Sigmoid colon (tissue), 7 donors: ENCODE data around the gene NEK5. TPM values are rescaled to one million over a fixed set of nuclear protein-coding genes. Genes with fewer than 3 reads are reported as not detected.
A peak's percentile ranks its signal among the peaks of the same experiment; 100 is the strongest.

Source experiments
- DNase-seq: peaks from one replicate; pipeline ENCODE4 v3.0.0-alpha.2; 2019
- H3K27ac ChIP-seq, 4 donors: fragments of 200-600 bp; sonication (generic); one replicate each; pipeline ENCODE4 v1.5.1; 2016 to 2019; ENCODE audit warnings: mild to moderate bottlenecking in 1 of 4
- H3K27me3 ChIP-seq, 3 donors: fragments of 200-600 bp; sonication (generic); one replicate each; pipeline ENCODE4 v1.5.1; 2019; ENCODE audit warnings: mild to moderate bottlenecking in 1 of 3
- H3K36me3 ChIP-seq, 4 donors: fragments of 200-600 bp; sonication (generic); one replicate each; pipeline ENCODE4 v1.5.1; 2016 to 2019
- H3K4me1 ChIP-seq, 4 donors: fragments of 200-600 bp; sonication (generic); one replicate each; pipeline ENCODE4 v1.5.1; 2017 to 2019
- H3K4me3 ChIP-seq, 4 donors: fragments of 200-600 bp; sonication (generic); one replicate each; pipeline ENCODE4 v1.5.1; 2017 to 2019; ENCODE audit warnings: mild to moderate bottlenecking in 2 of 4, moderate library complexity in 1 of 4
- H3K9me3 ChIP-seq, 4 donors: fragments of 200-600 bp in 3 of 4; sonication (generic) in 3 of 4; one replicate each; pipeline versions ENCODE4 v1.5.1 to v1.6.1; 2013 to 2019
- CTCF ChIP-seq, 4 experiments: fragments of 450-650 bp in 3 of 4; fragments of 200-600 bp in 1 of 4; IDR thresholded peaks; one replicate each; pipeline ENCODE4 v1.5.1; 2016 to 2019; ENCODE audit warnings: antibody characterized with exemption in 4 of 4, mild to moderate bottlenecking in 3 of 4, moderate library complexity in 2 of 4
- EP300 ChIP-seq, 4 donors: sonication (generic); formaldehyde crosslinking; IDR thresholded peaks; one replicate each; pipeline ENCODE4 v1.6.1; 2017; ENCODE audit warnings: antibody characterized with exemption in 4 of 4
- POLR2A ChIP-seq, 2 donors: fragments of 450-650 bp; IDR thresholded peaks; one replicate each; pipeline ENCODE4 v1.6.1; 2016; ENCODE audit warnings: antibody characterized with exemption in 2 of 2, mild to moderate bottlenecking in 2 of 2, moderate library complexity in 2 of 2
- POLR2AphosphoS5 ChIP-seq, 4 donors: sonication (generic); formaldehyde crosslinking; IDR thresholded peaks; one replicate each; pipeline ENCODE4 v1.6.1; 2017; ENCODE audit warnings: antibody characterized with exemption in 4 of 4
- WGBS, 2 donors: extraction: QIAGEN DNeasy Blood & Tissue Kit; methylation state at CpG; one replicate each; pipeline ENCODE4 v1.1.7; 2013; 5-methylcytosine and 5-hydroxymethylcytosine counted together
- intact Hi-C: fragments of 100-400 bp; cut with DNase I; formaldehyde crosslinking; loops from one replicate; pipeline ENCODE4 v1.15.1; 2023
- polyA plus RNA-seq, 3 donors: library from polyadenylated mRNA; stranded (reverse); fragments of 200-250 nt; gene quantifications; one replicate each; pipeline ENCODE4 v1.2.3, GENCODE V29; 2013
- total RNA-seq, 4 donors: library from RNA; depleted of rRNA; stranded (reverse); fragments of >200 nt; gene quantifications; one replicate each; pipeline ENCODE4 v1.1.0, GENCODE V29; 2016
- donor health status: healthy with polysubstance abuse.
- donor health status: Bipolar disorder and iron deficiency.
- donor health status: healthy.

The NEK5 gene
- total and polyA plus RNA-seq, 7 donors: 0.17 to 0.83 (median 0.33) TPM; not detected in 2

GRCh38 chr13:52127378-52127777 lies 1.5 kb downstream of the NEK5 start:
- intact Hi-C loops: loop anchor here (2.0 to 10.0 kb wide), 7 partner anchors 127 to 983 kb away; partner anchors contain the start of genes INTS6 and TMEM272
- H3K9me3 ChIP-seq: no peaks in the 10 kb centered on the region

GRCh38 chr13:52125547-52125946 lies 3.3 kb downstream of the NEK5 start:
- Histone ChIP-seq H3K4me3 (no peak overlapping the region), H3K4me1 (peaks cover 0 to 22% (median 20%) of the 10 kb centered on the region in 4 donors), H3K27me3 (no peaks in the 10 kb centered on the region), H3K9me3 (no peaks in the 10 kb centered on the region), H3K36me3 (no peaks in the 10 kb centered on the region), H3K27ac (no peak overlapping the region)
- intact Hi-C loops: loop anchor here (5.0 to 10.0 kb wide), 5 partner anchors 193 to 981 kb away; partner anchors contain the start of gene INTS6
- WGBS, 2 donors: 92 to 94% methylated on average over 3 of the region's 3 CpGs
- no peak for TF ChIP-seq CTCF (IDR thresholded peaks at IDR 0.05)
- no peak for DNase-seq

More at GRCh38 chr13:52127378-52127777, 1.5 kb downstream of the NEK5 start:
- Histone ChIP-seq H3K27me3 (no peaks in the 10 kb centered on the region), H3K4me1 (peaks cover 0 to 22% (median 20%) of the 10 kb centered on the region in 4 donors), H3K27ac (peak overlapping the region in 3 of 4 donors; percentile 56 to 65 (median 61)), H3K4me3 (peak overlapping the region in 1 of 4 donors; percentile 74), H3K36me3 (peaks cover 0 to 15% (median 2%) of the 10 kb centered on the region in 4 donors)
- TF ChIP-seq EP300 (IDR thresholded peaks at IDR 0.05): no peak
- 53 to 57% methylated on average over 6 of the region's 6 CpGs for WGBS, 2 donors
- no peak for DNase-seq

- WGBS, 2 donors: 58 to 76% methylated on average over 3 of the region's 3 CpGs
- no peak for DNase-seq
- intact Hi-C loops: no loop called here
Measured at GRCh38 chr13:52118595-52118994, 10.3 kb downstream of the NEK5 start.

GRCh38 chr13:52118095-52118494 lies 10.8 kb downstream of the NEK5 start:
- intact Hi-C loops: no loop called here
- TF ChIP-seq CTCF (IDR thresholded peaks at IDR 0.05) (no peak), EP300 (IDR thresholded peaks at IDR 0.05) (no peak), POLR2AphosphoS5 (IDR thresholded peaks at IDR 0.05) (no peak), POLR2A (IDR thresholded peaks at IDR 0.05) (no peak)
- Histone ChIP-seq H3K27me3 (no peaks in the 10 kb centered on the region), H3K36me3 (no peaks in the 10 kb centered on the region), H3K9me3 (no peaks in the 10 kb centered on the region), H3K4me3 (no peak overlapping the region), H3K4me1 (no peaks in the 10 kb centered on the region), H3K27ac (no peak overlapping the region)
- no peak for DNase-seq
- 89 to 92% methylated on average over 2 of the region's 2 CpGs for WGBS, 2 donors

More at GRCh38 chr13:52118595-52118994, 10.3 kb downstream of the NEK5 start:
- TF ChIP-seq CTCF (IDR thresholded peaks at IDR 0.05) (no peak), EP300 (IDR thresholded peaks at IDR 0.05) (no peak), POLR2A (IDR thresholded peaks at IDR 0.05) (no peak), POLR2AphosphoS5 (IDR thresholded peaks at IDR 0.05) (no peak)
- Histone ChIP-seq H3K36me3 (no peaks in the 10 kb centered on the region), H3K27ac (no peak overlapping the region), H3K4me3 (no peak overlapping the region), H3K4me1 (no peaks in the 10 kb centered on the region), H3K9me3 (no peaks in the 10 kb centered on the region), H3K27me3 (no peaks in the 10 kb centered on the region)

- intact Hi-C loops: no loop called here
Measured at GRCh38 chr13:52112591-52112990, 16.3 kb downstream of the NEK5 start.

More at GRCh38 chr13:52112591-52112990, 16.3 kb downstream of the NEK5 start:
- no peak overlapping the region for H3K27ac ChIP-seq
- H3K4me3 ChIP-seq: no peak overlapping the region
- 73 to 81% methylated on average over 1 of the region's 1 CpG for WGBS, 2 donors
- no peaks in the 10 kb centered on the region for H3K9me3 ChIP-seq
- no peaks in the 10 kb centered on the region for H3K36me3 ChIP-seq
- no peaks in the 10 kb centered on the region for H3K27me3 ChIP-seq
- no peak for TF ChIP-seq POLR2A (IDR thresholded peaks at IDR 0.05)
- no peak for TF ChIP-seq CTCF (IDR thresholded peaks at IDR 0.05)
- no peak for TF ChIP-seq EP300 (IDR thresholded peaks at IDR 0.05)
- no peak for TF ChIP-seq POLR2AphosphoS5 (IDR thresholded peaks at IDR 0.05)
- no peaks in the 10 kb centered on the region for H3K4me1 ChIP-seq
- DNase-seq: no peak
